Ovary (tissue), 9 donors: Measurements from ENCODE around the gene CDC42EP5. TPM values are rescaled to one million over a fixed set of nuclear protein-coding genes. Genes with fewer than 3 reads are reported as not detected.

Experiments used
- DNase-seq, 5 donors: peaks; one replicate each; pipeline ENCODE4 v3.0.0-alpha.2; 2019 to 2020
- H3K27ac ChIP-seq, 2 donors: fragments of 200-600 bp; one replicate each; pipeline versions ENCODE4 v1.5.1 to v1.8.0; 2019 to 2022
- H3K27me3 ChIP-seq: fragments of 200-600 bp; one replicate; pipeline ENCODE4 v1.8.0; 2022
- H3K36me3 ChIP-seq: fragments of 200-600 bp; sonication (generic); one replicate; pipeline ENCODE4 v1.5.1; 2019
- H3K4me1 ChIP-seq: one replicate; pipeline ENCODE4 v1.8.1; 2013; ENCODE audit warnings: mild to moderate bottlenecking, moderate library complexity; ENCODE audit not compliant: insufficient read depth
- H3K4me3 ChIP-seq: fragments of 200-600 bp; sonication (generic); one replicate; pipeline ENCODE4 v1.5.1; 2017
- H3K9me3 ChIP-seq, 2 donors: fragments of 200-600 bp in 1 of 2; sonication (generic) in 1 of 2; one replicate each; pipeline versions ENCODE4 v1.5.1 to v1.8.1; 2013 to 2019; ENCODE audit warnings: mild to moderate bottlenecking in 1 of 2, moderate library complexity in 1 of 2
- CTCF ChIP-seq, 3 donors: fragments of 450-650 bp in 2 of 3; fragments of 200-600 bp in 1 of 3; IDR thresholded peaks; one replicate each; pipeline versions ENCODE4 v1.5.1 to v1.8.0; 2016 to 2022; ENCODE audit warnings: antibody characterized with exemption in 3 of 3, mild to moderate bottlenecking in 1 of 3
- EP300 ChIP-seq: sonication (generic); formaldehyde crosslinking; IDR thresholded peaks from one replicate; pipeline ENCODE4 v1.6.1; 2017; ENCODE audit warnings: antibody characterized with exemption
- POLR2A ChIP-seq: fragments of 450-650 bp; IDR thresholded peaks from one replicate; pipeline ENCODE4 v1.6.1; 2017; ENCODE audit warnings: antibody characterized with exemption, mild to moderate bottlenecking, moderate library complexity
- WGBS, 3 donors: extraction: QIAGEN DNeasy Blood & Tissue Kit in 1 of 3; methylation state at CpG; one replicate each; pipeline versions ENCODE4 v1.1.5 to v1.1.7; 2013 to 2017; 5-methylcytosine and 5-hydroxymethylcytosine counted together
- intact Hi-C, 4 donors: fragments of 100-400 bp; cut with DNase I; formaldehyde crosslinking; loops; one replicate each; pipeline versions ENCODE4 v1.11.0 to v1.15.1; 2022 to 2023
- polyA plus RNA-seq, 2 donors: library from polyadenylated mRNA; stranded (reverse); fragments of 200-250 nt in 1 of 2; fragments of 350-450 nt in 1 of 2; fragmentation: Illumina TruSeq in 1 of 2; extraction: RNeasy Lipid Tissue Mini Kit (QIAGEN cat#74804) in 1 of 2; gene quantifications; one replicate each; pipeline ENCODE4 v1.2.3, GENCODE V29; 2013 to 2014
- total RNA-seq, 7 donors: library from RNA; depleted of rRNA in 2 of 7; stranded (reverse); fragments of >200 nt in 2 of 7; fragmentation: NEBNext Ultra II Directional in 3 of 7; extraction: Animal tissue kit (Norgen Biotek cat#: 25700) in 3 of 7; gene quantifications; one replicate each; pipeline versions ENCODE4 v1.1.0 to v1.2.4, GENCODE V29; 2016 to 2023
- donor health status: DM: no; HTN: no; CAD: no; lungs with moderate emphysema.
- donor health status: DM: no; HTN: no; CAD: no.
- donor health status: Bipolar disorder and iron deficiency.
- donor health status: DM: yes; HTN: yes; CAD: no.
- donor health status: DM: no; HTN: no; CAD: no.
- donor health status: DM: yes; HTN: yes; CAD: no.

Gene CDC42EP5
- total and polyA plus RNA-seq, 9 donors, result 0.55 to 31.0 (median 17.6) TPM

DNA sequence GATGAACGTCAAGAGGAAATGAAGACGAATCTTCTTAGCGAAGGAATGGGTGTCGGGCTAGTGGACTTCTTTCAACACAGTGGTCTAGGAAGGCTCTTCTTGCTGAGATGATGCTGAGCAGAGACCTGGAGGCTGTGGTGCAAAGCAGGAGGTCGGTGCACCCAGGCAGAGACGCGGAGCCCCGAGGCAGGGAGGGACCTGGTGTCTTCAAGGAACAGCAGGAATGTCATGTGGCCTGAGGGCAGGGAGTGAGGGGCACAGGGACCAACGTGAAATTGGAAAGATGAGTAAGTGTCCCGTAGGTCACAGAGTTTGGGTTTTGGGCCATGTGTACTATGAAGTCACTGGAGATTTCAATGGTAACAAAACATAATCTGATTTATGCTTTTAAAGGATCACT is 11.4 kb upstream of the CDC42EP5 start:
- DNase-seq, result no peak
- Histone ChIP-seq H3K27me3 (no peaks in the 10 kb centered on the region), H3K4me1 (no peaks in the 10 kb centered on the region), H3K4me3 (no peak overlapping the region), H3K27ac (no peak overlapping the region), H3K36me3 (no peaks in the 10 kb centered on the region), H3K9me3 (no peaks in the 10 kb centered on the region)
- intact Hi-C loops, result no loop called here
- WGBS, 3 donors, result 76% methylated on average over 10 of the region's 10 CpGs
- TF ChIP-seq CTCF (IDR thresholded peaks at IDR 0.05) (no peak), POLR2A (no peak), EP300 (no peak)

DNA sequence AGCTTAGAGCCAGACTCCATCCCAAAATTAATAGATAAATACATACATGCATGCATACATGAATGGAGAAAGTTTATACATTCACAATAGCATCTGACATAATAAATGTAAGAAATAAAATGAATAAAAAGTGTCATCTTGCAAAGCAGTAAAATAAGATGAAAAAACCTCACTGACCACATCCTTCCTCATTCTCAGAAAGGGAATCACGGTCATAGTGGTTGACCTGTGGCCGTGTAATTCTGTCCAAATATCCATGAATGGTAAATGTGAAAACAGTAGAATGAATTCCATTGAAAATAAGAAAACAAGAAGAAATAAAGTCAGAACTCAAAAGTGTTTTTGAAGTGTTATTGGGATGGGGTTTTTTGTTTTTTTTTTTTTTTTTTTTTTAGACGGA is 9.8 kb upstream of the CDC42EP5 start:
- no peak for DNase-seq
- H3K4me3 ChIP-seq, result no peak overlapping the region
- TF ChIP-seq POLR2A, result no peak
- no peak for TF ChIP-seq CTCF (IDR thresholded peaks at IDR 0.05)
- no peak for TF ChIP-seq EP300
- WGBS, 3 donors, result 64 to 75% (median 66%) methylated on average over 3 of the region's 3 CpGs
- intact Hi-C loops, result no loop called here
- no peaks in the 10 kb centered on the region for H3K27me3 ChIP-seq
- H3K4me1 ChIP-seq, result no peaks in the 10 kb centered on the region
- H3K36me3 ChIP-seq, result no peaks in the 10 kb centered on the region
- H3K27ac ChIP-seq, result no peak overlapping the region
- H3K9me3 ChIP-seq, result no peaks in the 10 kb centered on the region

- intact Hi-C loops, result no loop called here
- 9 to 11% (median 11%) methylated on average over 16 of the region's 16 CpGs for WGBS, 3 donors
- peak in 1 of 5 donors; percentile 29 for DNase-seq
Observed at GRCh38 chr19:54481326-54481930, 8.3 kb upstream of the CDC42EP5 start.

DNA sequence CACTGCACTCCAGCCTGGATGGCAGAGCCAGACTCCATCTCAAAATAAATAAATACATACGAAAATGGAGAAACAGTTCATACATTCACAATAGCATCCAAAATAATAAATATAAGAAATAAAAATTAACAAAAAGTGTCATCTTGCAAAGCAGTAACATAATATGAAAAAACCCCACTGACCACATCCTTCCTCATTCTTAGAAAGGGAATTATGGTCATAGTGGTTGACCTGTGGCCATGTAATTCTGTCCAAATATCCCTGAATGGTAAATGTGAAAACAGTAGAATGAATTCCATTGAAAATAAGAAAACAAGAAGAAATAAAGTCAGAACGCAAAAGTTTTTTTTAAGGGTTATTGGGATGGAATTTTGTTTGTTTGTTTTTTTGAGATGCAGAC is 7.0 kb upstream of the CDC42EP5 start:
- H3K27ac ChIP-seq, result no peak overlapping the region
- intact Hi-C loops, result no loop called here
- no peaks in the 10 kb centered on the region for H3K4me1 ChIP-seq

More at GRCh38 chr19:54481326-54481930, 8.3 kb upstream of the CDC42EP5 start:
- Histone ChIP-seq H3K27me3 (no peaks in the 10 kb centered on the region), H3K4me1 (no peaks in the 10 kb centered on the region), H3K27ac (no peak overlapping the region), H3K36me3 (no peaks in the 10 kb centered on the region), H3K4me3 (no peak overlapping the region), H3K9me3 (no peaks in the 10 kb centered on the region)
- no peak for TF ChIP-seq POLR2A
- TF ChIP-seq CTCF (IDR thresholded peaks at IDR 0.05), result no peak
- no peak for TF ChIP-seq EP300

GRCh38 chr19:54478677-54479266 is 5.7 kb upstream of the CDC42EP5 start:
- H3K27ac ChIP-seq, result no peak overlapping the region
- DNase-seq, result no peak
- H3K9me3 ChIP-seq, result no peaks in the 10 kb centered on the region
- no peak overlapping the region for H3K4me3 ChIP-seq
- H3K36me3 ChIP-seq, result no peaks in the 10 kb centered on the region
- peak in 1 of 3 donors; percentile 16 for TF ChIP-seq CTCF (IDR thresholded peaks at IDR 0.05)
- TF ChIP-seq EP300, result no peak
- no peaks in the 10 kb centered on the region for H3K27me3 ChIP-seq
- intact Hi-C loops, result loop anchor here in 1 of 4 donors (10.0 kb wide), 1 partner anchor 936 kb away; no protein-coding TSS in a partner anchor
- H3K4me1 ChIP-seq, result no peaks in the 10 kb centered on the region
- 8 to 15% (median 10%) methylated on average over 10 of the region's 10 CpGs for WGBS, 3 donors

More for the DNA sequence above, 7.0 kb upstream of the CDC42EP5 start:
- Histone ChIP-seq H3K36me3 (no peaks in the 10 kb centered on the region), H3K9me3 (no peaks in the 10 kb centered on the region), H3K27me3 (no peaks in the 10 kb centered on the region), H3K4me3 (no peak overlapping the region)
- TF ChIP-seq POLR2A, result no peak
- 75 to 80% (median 75%) methylated on average over 2 of the region's 2 CpGs for WGBS, 3 donors
- DNase-seq, result no peak
